ENCODE measurements around the gene FOXJ2.

GRCh38 chr12:8047842-8048241 is 15.3 kb downstream of the FOXJ2 start:
- TF ChIP-seq CTCF (IDR thresholded peaks at IDR 0.05; ENCODE audit: poor library complexity) (no peak), EZH2 (IDR thresholded peaks at IDR 0.05; ENCODE audit: borderline replicate concordance) (no peak)
